Vagina (tissue), 2 donors: ENCODE data around the gene LYPD6. TPM values are rescaled to one million over a fixed set of nuclear protein-coding genes. Genes with fewer than 3 reads are reported as not detected.

Source experiments
- DNase-seq, 2 donors: peaks; one replicate each; pipeline ENCODE4 v3.0.0-alpha.2; 2017; ENCODE audit errors: extremely low spot score in 2 of 2
- H3K27ac ChIP-seq: fragments of 200-600 bp; sonication (generic); one replicate; pipeline ENCODE4 v1.5.1; 2019
- H3K27me3 ChIP-seq: fragments of 200-600 bp; sonication (generic); one replicate; pipeline ENCODE4 v1.5.1; 2019
- H3K36me3 ChIP-seq, 2 donors: fragments of 200-600 bp; sonication (generic); one replicate each; pipeline ENCODE4 v1.5.1; 2017 to 2019
- H3K4me1 ChIP-seq: fragments of 200-600 bp; sonication (generic); one replicate; pipeline ENCODE4 v1.5.1; 2019
- H3K4me3 ChIP-seq, 2 donors: fragments of 200-600 bp; sonication (generic); 1 replicate in 1 of 2; 2 replicates in 1 of 2; pipeline ENCODE4 v1.5.1; 2016 to 2019
- H3K9me3 ChIP-seq: fragments of 200-600 bp; sonication (generic); one replicate; pipeline ENCODE4 v1.5.1; 2019
- CTCF ChIP-seq, 3 experiments: fragments of 450-650 bp in 2 of 3; fragments of 200-600 bp in 1 of 3; sonication (generic) in 1 of 3; IDR thresholded peaks; one replicate each; pipeline ENCODE4 v1.5.1; 2017 to 2019; ENCODE audit warnings: antibody characterized with exemption in 3 of 3, mild to moderate bottlenecking in 2 of 3, moderate library complexity in 2 of 3
- POLR2A ChIP-seq, 2 donors: fragments of 450-650 bp; IDR thresholded peaks; one replicate each; pipeline ENCODE4 v1.6.1; 2017; ENCODE audit warnings: antibody characterized with exemption in 2 of 2, mild to moderate bottlenecking in 2 of 2, moderate library complexity in 2 of 2
- POLR2AphosphoS5 ChIP-seq, 2 donors: sonication (generic); formaldehyde crosslinking; IDR thresholded peaks; one replicate each; pipeline ENCODE4 v1.9.0; 2017; ENCODE audit warnings: antibody characterized with exemption in 2 of 2, mild to moderate bottlenecking in 2 of 2, low read depth in 1 of 2; ENCODE audit not compliant: insufficient read depth in 1 of 2
- intact Hi-C: fragments of 100-400 bp; cut with DNase I; formaldehyde crosslinking; loops from one replicate; pipeline ENCODE4 v1.15.1; 2023
- total RNA-seq: library from RNA; depleted of rRNA; stranded (reverse); fragments of >200 nt; gene quantifications from one replicate; pipeline ENCODE4 v1.2.3, GENCODE V29; 2016

LYPD6 gene
- total RNA-seq, 1 donor from 2014 or later, result 0.25 TPM

- no peak overlapping the region for H3K27ac ChIP-seq
- no peaks in the 10 kb centered on the region for H3K4me1 ChIP-seq
- no peak for DNase-seq
- H3K36me3 ChIP-seq, result no peaks in the 10 kb centered on the region
- intact Hi-C loops, result no loop called here
- TF ChIP-seq CTCF (IDR thresholded peaks at IDR 0.05) (no peak), POLR2AphosphoS5 (IDR thresholded peaks at IDR 0.05; ENCODE audit: insufficient read depth in 1 of 2, low read depth in 1 of 2) (no peak), POLR2A (IDR thresholded peaks at IDR 0.05) (no peak)
- no peak overlapping the region for H3K4me3 ChIP-seq
- H3K9me3 ChIP-seq, result no peaks in the 10 kb centered on the region
- H3K27me3 ChIP-seq, result no peaks in the 10 kb centered on the region
Measured at GRCh38 chr2:149410701-149411484, 80.5 kb downstream of the LYPD6 start.

GRCh38 chr2:149413487-149413886 is 83.1 kb downstream of the LYPD6 start:
- no peak overlapping the region for H3K27ac ChIP-seq

GRCh38 chr2:149415086-149415485 is 84.7 kb downstream of the LYPD6 start:
- H3K4me1 ChIP-seq, result no peaks in the 10 kb centered on the region
- H3K27me3 ChIP-seq, result no peaks in the 10 kb centered on the region
- TF ChIP-seq CTCF (IDR thresholded peaks at IDR 0.05) (no peak), POLR2A (IDR thresholded peaks at IDR 0.05) (no peak), POLR2AphosphoS5 (IDR thresholded peaks at IDR 0.05; ENCODE audit: insufficient read depth in 1 of 2, low read depth in 1 of 2) (no peak)
- no peaks in the 10 kb centered on the region for H3K9me3 ChIP-seq
- intact Hi-C loops, result no loop called here
- H3K4me3 ChIP-seq, result no peak overlapping the region
- H3K27ac ChIP-seq, result no peak overlapping the region
- no peak for DNase-seq
- H3K36me3 ChIP-seq, result no peaks in the 10 kb centered on the region

More at GRCh38 chr2:149413487-149413886, 83.1 kb downstream of the LYPD6 start:
- H3K4me1 ChIP-seq, result no peaks in the 10 kb centered on the region
- H3K4me3 ChIP-seq, result no peak overlapping the region
- H3K27me3 ChIP-seq, result no peaks in the 10 kb centered on the region
- H3K36me3 ChIP-seq, result no peaks in the 10 kb centered on the region
- intact Hi-C loops, result no loop called here
- no peaks in the 10 kb centered on the region for H3K9me3 ChIP-seq
- TF ChIP-seq POLR2A (IDR thresholded peaks at IDR 0.05) (no peak), POLR2AphosphoS5 (IDR thresholded peaks at IDR 0.05; ENCODE audit: insufficient read depth in 1 of 2, low read depth in 1 of 2) (no peak), CTCF (IDR thresholded peaks at IDR 0.05) (no peak)
- no peak for DNase-seq

- TF ChIP-seq POLR2A (IDR thresholded peaks at IDR 0.05), result no peak
- no peak for TF ChIP-seq CTCF (IDR thresholded peaks at IDR 0.05)
- no peak for TF ChIP-seq POLR2AphosphoS5 (IDR thresholded peaks at IDR 0.05; ENCODE audit: insufficient read depth in 1 of 2, low read depth in 1 of 2)
- no peaks in the 10 kb centered on the region for H3K4me1 ChIP-seq
- H3K27ac ChIP-seq, result no peak overlapping the region
- H3K9me3 ChIP-seq, result no peaks in the 10 kb centered on the region
- H3K27me3 ChIP-seq, result no peaks in the 10 kb centered on the region
- DNase-seq, result no peak
- intact Hi-C loops, result no loop called here
- H3K4me3 ChIP-seq, result no peak overlapping the region
- H3K36me3 ChIP-seq, result no peaks in the 10 kb centered on the region
Measured at GRCh38 chr2:149418065-149418464, 87.7 kb downstream of the LYPD6 start.
